ENCODE measurements around the gene ZNF195.
"Not testable (repeated sequence)": the region's sequence is repeated elsewhere in the genome, so short reads cannot be mapped to it uniquely, and the experiment has no call there.

Gene ZNF195

DNA sequence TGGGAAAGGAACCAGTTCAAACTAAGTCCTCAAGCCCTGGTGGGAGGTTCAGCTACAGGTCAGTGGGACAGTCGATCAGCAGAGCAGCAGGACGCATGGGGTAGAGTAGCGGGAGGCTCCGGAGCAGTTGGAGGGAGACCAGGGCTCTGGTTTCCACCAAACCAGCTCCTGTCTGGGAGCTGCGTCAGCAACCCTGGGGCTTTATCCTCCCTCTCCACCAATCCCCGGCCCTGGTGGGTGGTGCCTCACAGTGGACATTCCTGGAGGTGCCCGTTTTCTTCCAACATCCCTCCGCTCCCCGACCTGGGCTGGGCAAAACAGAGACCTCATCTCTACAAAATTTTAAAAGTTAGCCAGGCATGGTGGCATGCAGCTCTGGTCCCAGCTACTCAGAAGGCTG, 32.4 kb downstream of the ZNF195 start:
- no peak for DNase-seq

DNA sequence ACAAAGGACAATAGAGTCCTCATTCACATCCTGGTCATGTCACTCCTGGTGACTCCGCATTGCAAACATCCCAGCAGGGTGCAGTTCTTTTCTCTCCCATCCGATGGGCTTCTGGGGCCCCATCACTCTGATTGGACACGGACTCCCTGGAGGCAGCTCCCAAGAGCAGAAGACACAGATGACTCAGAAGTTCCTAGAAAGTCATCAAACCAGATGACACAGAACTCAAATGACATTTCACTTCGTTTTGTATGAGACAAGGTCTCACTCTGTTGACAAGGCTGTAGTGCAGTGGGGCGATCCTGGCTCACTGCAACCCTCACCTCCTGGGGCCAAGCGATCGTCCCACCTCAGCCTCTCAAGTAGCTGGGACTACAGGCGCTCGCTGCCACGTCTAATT, 33.2 kb downstream of the ZNF195 start:
- no peak for DNase-seq

DNA sequence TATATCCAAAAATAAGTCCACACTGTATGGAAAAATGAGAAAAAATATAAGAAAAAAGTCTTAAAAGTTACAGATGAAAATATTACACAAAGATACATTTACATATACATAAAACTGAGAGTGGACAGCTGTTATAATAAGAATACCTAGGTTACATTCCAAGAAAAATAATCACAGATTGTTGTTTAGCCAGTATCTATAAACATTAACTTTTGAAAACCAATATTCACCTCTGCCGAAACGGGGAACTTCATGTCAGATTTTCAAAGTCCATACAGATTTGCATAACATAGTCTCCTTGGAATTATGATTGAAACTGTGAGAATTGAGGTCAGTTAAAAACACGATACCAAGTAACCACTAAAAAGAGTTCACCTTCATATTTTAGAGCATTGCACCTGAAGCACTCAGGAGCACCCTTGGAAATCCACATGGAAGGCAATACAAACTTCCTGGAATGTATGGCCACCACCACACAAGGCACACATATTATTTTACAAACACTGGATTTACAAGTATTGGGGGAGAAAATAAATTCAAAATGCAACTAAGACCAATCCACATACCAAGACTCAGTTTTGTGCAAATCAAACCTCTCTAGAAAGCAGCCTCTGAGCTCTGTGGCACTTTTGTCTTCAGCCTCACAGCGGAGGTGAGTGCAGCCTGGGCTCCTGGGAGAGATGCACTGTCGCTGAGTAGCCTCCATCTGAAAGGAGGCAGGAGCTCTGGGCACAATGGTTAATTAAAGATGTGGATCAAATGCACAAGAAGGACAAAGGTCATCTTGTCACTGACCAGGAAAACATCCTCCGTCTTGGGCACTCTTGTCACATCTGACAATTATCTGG, 34.4 kb downstream of the ZNF195 start:
- DNase-seq: no peak

DNA sequence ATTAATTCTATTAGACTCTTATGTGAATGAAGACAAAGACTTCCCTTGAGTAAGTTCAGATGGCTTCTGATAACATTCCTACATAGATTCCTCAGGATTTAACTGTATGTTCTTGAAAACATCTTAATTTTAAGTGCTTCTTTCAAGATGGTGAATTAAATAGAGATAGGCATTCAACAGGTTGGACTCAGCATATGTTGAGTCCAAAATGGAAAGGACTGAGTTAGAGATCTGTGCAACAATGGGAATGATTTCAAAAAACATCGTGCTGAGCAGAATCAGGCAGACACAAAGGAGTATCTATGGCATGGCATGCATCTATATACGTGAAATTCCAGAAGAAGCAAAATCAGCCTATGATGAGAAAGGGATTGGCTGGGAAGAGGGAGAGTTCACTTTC, 36.2 kb downstream of the ZNF195 start:
- no peak for DNase-seq

DNA sequence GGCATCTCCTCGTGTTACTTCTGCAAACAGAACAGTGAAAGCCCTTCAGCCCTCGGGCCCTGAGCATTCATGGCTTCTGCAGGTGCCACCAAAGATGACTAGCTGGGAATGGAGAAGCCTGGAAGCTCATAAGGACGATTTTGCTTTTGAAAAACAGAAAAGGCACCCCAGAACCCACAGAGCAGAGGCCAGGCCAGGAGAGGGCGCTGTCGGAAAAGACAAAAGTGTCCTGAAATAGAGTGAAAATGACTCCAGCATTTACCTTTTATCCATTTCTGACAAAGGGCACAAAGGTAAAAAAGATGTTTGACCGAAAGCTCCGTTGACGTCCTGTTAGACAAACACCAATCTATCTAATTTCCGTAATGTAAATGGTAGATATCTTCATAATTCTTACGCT, 37.6 kb downstream of the ZNF195 start:
- peak; percentile 30 for DNase-seq

DNA sequence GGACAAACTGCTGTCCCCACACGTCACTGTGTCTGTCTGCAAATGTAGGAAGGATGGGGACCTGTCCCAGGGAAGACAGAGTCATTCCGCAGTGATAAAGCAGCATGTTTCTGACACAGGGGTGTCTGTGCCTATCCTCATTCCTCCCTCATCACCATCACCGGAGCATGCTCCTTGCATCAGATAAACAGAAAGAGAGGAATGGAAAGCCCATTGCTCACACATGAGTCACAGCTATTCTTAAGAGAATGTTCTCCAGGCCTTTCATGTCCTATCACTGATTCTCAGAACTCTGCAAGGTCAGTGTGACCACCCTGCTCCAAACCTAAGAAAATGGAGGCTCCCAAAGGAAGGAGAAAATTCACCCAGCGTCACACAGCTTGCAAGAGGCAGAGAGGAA, 38.9 kb downstream of the ZNF195 start:
- DNase-seq: peak; percentile 90

DNA sequence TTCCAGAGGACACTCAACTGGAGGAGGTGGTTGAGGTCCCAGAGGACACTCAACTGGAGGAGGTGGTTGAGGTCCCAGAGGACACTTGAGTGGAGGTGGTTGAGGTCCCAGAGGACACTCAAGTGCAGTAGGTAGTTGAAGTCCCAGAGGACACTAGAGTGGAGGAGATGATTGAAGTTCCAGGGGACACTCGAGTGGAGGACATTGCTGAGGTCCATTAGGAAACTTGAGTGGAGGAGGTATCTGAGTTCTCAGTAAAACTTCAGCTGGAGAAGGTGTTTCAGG, 39.7 kb downstream of the ZNF195 start:
- DNase-seq: no peak

DNA sequence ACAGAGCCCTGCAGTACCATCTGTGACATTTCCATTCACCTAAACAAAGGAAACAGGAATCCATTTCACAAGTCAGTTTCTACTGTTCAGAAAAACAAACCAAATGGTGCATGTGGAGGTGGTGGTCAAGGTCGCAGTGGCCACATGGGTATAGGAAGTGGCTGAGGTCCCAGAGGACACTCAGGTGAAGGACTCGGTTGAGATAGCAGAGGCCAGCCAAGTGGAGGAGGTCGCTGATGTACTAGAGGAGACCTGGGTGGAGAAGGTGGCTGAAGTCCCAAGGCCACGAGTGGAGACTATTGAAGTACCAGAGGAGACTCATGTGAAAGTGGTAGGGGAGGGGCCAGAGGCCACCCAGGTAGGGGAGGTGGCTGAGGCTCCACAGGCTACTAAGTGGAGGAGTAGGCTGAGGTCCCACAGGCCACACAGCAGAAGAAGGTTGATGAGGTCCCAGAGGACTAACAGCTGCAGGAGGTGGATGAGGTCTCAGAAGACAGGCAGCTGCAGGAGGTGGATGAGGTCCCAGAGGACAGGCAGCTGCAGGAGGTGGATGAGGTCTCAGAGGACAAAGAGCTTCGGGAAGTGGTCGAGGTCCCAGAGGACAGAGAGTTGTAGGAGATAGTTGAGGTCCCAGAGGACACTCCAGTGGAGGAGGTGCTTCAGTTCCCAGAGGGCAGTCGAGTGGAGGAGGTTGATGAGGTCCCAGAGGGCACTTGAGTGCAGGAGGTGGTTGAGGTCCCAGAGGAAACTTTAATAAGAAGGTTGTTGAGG, 40.2 kb downstream of the ZNF195 start:
- no peak for DNase-seq

DNA sequence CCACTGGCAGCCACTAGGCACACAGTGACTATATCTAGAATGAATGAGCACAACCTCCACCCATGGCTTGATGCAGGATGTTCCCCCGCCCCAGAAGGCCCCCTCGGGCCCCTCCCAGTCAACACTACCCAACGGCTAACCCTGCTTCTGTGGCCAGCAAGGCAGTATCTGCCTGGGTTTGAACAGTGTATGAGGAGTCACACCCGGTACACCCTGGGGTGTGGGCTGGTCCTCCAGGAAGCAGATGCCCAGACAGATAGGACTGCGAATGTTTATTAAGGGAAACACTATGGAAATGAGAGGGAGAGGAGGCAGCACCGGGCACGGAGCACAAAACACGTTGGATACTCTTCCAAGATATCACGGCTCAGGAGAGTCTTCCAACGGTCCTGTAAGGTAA, 42.5 kb downstream of the ZNF195 start:
- DNase-seq: not testable (repeated sequence)

DNA sequence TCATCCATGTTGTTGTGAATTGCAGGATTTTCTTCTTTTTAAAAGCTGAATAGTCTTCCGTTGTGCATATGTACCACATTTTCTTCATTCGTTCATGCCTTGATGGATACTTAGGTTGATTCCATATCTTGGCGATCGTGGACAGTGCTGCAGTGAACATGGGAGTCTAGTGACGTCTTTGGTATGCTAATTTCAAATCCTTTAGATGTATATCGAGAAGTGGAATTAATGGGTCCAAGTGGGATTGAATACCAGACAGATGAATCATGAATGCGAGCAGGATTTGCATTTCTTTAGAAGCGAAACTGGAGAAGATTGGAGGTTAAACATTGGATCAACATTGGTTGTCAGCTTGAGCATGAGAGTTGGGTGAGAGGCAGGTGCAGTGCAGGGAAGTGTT, 45.8 kb downstream of the ZNF195 start:
- DNase-seq: not testable (repeated sequence)

DNA sequence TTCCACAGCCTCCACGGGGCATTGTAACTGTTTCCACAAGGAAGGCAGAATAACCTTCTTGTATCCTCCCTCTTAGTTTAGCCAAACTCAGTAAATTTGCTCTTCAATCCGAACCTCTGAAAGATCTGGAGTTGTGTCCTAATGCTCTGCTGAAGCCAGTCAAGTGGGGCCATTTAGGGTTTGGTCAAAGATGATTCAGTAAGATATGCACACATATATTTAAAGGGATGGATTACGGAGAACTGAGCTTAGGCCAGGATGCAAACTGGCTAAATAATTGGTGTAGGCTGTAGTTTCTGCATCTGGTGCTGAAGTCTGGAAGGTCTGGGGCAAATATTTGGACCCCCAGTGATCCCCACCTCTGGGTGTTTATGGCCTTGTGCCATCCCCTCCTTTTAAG, 47.9 kb downstream of the ZNF195 start:
- DNase-seq: not testable (repeated sequence)

DNA sequence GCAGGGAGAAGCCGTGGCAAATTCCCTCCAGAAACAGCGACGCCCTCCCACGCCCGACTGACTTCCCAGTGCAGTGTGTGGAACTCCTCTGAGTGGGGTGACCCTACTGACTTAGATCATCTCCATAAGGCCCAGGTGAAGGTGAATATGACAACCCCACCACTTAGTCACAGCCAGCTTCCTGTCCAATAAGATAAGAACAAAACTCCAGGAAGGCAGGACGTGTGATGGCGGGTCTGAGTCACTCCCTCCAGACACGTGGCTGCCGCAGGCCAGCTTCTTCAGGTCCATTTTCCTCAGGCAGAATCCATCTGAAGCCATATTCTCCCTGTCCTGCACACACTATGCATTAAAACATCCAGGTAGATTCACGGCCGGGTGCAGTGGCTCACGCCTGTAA, 48.9 kb downstream of the ZNF195 start:
- DNase-seq: not testable (repeated sequence)

DNA sequence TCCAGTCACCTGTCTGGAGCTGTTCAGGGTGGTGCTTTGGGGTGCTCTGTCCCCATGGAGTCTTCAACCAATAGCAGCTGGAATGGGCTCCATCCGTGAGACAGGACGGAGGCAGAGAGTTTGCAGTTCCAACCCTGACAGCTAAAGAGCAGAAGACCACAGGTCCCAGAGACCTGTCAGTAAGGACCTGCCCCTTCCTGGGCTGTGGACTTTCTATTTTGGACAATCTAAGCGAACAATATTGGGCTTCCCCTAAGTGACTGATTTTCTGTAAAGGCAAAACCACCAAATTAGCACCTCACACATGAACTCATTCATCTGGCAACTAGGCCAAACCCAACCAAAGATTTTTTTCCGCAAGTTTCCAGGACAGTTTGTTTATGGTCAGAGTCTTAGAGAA, 50.4 kb downstream of the ZNF195 start:
- DNase-seq: not testable (repeated sequence)

DNA sequence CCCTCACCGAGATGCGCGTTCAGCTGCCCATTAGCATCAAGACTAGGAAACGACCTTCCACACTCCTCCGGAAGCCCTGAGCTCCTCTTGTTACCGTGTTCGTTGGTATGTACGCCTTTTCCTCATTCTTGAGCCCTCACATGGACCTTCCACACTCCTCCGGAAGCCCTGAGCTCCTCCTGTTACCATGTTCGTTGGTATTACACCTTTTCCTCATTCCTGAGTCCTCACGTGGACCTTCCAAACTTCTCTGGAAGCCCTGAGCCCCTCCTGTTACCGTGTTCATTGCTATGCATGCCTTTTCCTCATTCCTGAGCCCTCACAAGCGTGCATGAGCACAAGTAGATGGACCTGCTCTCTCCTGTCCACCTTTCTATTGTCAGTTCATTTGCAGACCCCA, 52.5 kb downstream of the ZNF195 start:
- DNase-seq: not testable (repeated sequence)

DNA sequence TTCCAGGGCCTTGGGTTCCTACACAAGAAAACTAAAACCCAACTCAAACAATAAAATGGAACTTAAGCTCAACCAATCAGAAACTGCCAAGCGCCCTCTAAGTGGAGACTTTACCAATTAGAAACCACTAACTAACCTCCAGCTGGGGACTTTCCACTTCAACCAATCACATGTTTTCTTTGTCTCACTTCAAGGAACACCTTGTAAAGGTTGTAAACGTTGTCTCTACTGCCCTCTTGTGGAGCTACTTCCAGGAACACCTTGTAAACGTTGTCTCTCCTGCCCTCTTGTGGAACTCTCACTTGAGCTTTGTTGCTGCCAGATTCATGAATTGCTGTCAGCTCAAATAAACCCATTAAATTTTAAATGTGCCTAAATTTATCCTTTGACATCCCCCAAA, 54.2 kb downstream of the ZNF195 start:
- DNase-seq: not testable (repeated sequence)

Measured in EL (cell line).